HEK293 (cell line): ENCODE results near the gene TMEM63A.

Source experiments
- ZNF132 ChIP-seq: fragments of 450-650 bp; formaldehyde crosslinking; IDR thresholded peaks from 2 replicates; pipeline ENCODE4 v1.5.1; 2017; ENCODE audit warnings: missing biosample characterization, missing genetic modification characterization, borderline replicate concordance
- ZNF398 ChIP-seq: fragments of 450-650 bp; formaldehyde crosslinking; IDR thresholded peaks from 2 replicates; pipeline ENCODE4 v1.5.1; 2017; ENCODE audit warnings: missing biosample characterization, missing genetic modification characterization

GRCh38 chr1:225880636-225881035 lies 1.5 kb downstream of the TMEM63A start:
- no peak for TF ChIP-seq ZNF398 (tag by site-specific recombination)
- no peak for TF ChIP-seq ZNF132 (tag by site-specific recombination)
